Brain microvascular endothelial cell (primary cell): Measurements from ENCODE around the gene INSYN1.

Source experiments
- DNase-seq: peaks from one replicate; pipeline ENCODE4 v3.0.0-alpha.2; 2020
- H3K27ac ChIP-seq: fragments of 250-450 bp; sonication (Bioruptor Pico); 2 replicates; pipeline ENCODE4 v1.5.1; 2020; ENCODE audit warnings: mild to moderate bottlenecking, moderate library complexity
- H3K27me3 ChIP-seq: fragments of 250-450 bp; sonication (Bioruptor Pico); replicated peaks from 2 replicates; pipeline ENCODE4 v1.5.1; 2020; ENCODE audit warnings: mild to moderate bottlenecking
- H3K36me3 ChIP-seq: fragments of 250-450 bp; sonication (Bioruptor Pico); replicated peaks from 2 replicates; pipeline ENCODE4 v1.5.1; 2020; ENCODE audit warnings: mild to moderate bottlenecking
- H3K4me3 ChIP-seq: 2 replicates; pipeline ENCODE4 v1.5.1; 2011; ENCODE audit warnings: low read depth, mild to moderate bottlenecking, control low read depth, low read length, moderate library complexity
- in situ Hi-C: cut with HindIII; loops from 2 replicates; pipeline ENCODE4 v1.10.0; 2017; ENCODE audit warnings: low sequenced_read_pairs, low pct_ligation_motif_present
- TF ChIP-seq, protein P1 (sequence below): IDR thresholded peaks from 2 replicates; pipeline ENCODE4 v1.5.1; 2011; ENCODE audit warnings: low read depth, mild to moderate bottlenecking, moderate library complexity, low read length, control low read depth, inconsistent platforms; ENCODE audit errors: missing control alignments

The INSYN1 gene

GRCh38 chr15:73749533-73749932 lies 3.6 kb downstream of the INSYN1 start:
- H3K36me3 ChIP-seq, result no peaks in the 10 kb centered on the region
- TF ChIP-seq, protein P1, sequence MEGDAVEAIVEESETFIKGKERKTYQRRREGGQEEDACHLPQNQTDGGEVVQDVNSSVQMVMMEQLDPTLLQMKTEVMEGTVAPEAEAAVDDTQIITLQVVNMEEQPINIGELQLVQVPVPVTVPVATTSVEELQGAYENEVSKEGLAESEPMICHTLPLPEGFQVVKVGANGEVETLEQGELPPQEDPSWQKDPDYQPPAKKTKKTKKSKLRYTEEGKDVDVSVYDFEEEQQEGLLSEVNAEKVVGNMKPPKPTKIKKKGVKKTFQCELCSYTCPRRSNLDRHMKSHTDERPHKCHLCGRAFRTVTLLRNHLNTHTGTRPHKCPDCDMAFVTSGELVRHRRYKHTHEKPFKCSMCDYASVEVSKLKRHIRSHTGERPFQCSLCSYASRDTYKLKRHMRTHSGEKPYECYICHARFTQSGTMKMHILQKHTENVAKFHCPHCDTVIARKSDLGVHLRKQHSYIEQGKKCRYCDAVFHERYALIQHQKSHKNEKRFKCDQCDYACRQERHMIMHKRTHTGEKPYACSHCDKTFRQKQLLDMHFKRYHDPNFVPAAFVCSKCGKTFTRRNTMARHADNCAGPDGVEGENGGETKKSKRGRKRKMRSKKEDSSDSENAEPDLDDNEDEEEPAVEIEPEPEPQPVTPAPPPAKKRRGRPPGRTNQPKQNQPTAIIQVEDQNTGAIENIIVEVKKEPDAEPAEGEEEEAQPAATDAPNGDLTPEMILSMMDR, result no peak
- in situ Hi-C loops, result no loop called here
- DNase-seq, result no peak
- peaks cover 24% of the 10 kb centered on the region for H3K27me3 ChIP-seq
- H3K4me3 ChIP-seq, result no peak overlapping the region
- no peak overlapping the region for H3K27ac ChIP-seq

GRCh38 chr15:73748730-73749129 lies 4.4 kb downstream of the INSYN1 start:
- TF ChIP-seq, protein P1, result no peak
- Histone ChIP-seq H3K4me3 (no peak overlapping the region), H3K27ac (no peak overlapping the region), H3K36me3 (no peaks in the 10 kb centered on the region), H3K27me3 (peaks cover 24% of the 10 kb centered on the region)
- DNase-seq, result no peak
- in situ Hi-C loops, result no loop called here

DNA sequence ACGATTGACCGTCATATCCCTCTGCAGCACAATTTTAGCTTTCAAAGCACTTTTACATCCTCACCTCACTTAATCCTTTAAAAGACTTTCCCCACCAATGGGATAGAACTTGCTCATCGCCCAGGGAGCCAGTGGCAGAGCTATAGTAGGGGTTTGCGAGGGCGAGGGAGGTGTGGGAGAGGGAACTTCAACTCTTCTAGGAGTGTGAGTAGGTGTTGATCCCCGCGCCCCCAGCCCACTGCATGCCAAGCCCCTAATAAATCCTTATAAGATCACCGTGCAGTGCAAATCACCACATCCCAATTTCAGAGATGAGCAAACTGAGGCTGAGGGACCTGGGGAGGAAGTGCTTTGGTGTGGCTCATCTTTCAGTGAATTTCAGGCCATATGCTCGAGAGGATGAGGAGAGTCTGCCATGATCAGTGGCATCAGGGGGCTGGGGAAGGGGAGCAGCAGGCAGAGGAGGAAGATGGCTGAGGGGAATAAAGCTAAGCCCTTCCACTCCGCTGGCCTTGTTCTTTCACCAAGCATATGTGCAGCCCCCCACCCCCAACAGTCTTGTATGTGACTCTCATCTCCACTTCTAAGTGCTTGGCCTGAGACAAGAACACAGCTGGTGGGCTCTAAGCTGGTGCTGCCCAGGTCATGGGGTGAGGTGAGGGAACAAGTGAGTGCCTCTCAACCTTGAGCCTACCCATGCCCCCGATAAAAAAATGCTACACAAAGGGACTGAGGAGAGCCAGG lies 5.1 kb downstream of the INSYN1 start:
- H3K27ac ChIP-seq, result no peak overlapping the region
- in situ Hi-C loops, result no loop called here
- TF ChIP-seq, protein P1, result no peak
- H3K27me3 ChIP-seq, result peaks cover 20% of the 10 kb centered on the region
- DNase-seq, result no peak
- H3K4me3 ChIP-seq, result no peak overlapping the region
- H3K36me3 ChIP-seq, result no peaks in the 10 kb centered on the region

DNA sequence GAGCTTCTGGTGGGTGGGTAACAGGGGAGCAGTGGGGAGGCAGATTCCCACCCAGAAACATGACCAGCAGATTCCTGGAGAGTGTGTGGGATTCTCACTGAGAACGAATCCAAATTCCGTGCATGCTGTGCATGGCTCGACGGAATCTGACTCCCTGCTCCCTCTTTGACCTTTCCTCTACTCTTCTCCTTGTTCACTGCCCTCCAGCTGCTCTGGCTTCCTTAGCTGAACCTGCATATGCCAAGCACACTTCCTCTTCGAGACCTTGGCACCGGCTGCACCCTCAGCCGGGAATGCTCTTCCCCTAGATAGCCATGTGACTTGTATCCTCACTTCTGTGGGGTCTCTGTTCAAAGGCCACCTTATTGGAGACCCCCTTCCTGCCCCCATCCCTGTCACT lies 6.3 kb downstream of the INSYN1 start:
- in situ Hi-C loops, result no loop called here
- no peak overlapping the region for H3K4me3 ChIP-seq
- H3K36me3 ChIP-seq, result no peaks in the 10 kb centered on the region
- DNase-seq, result no peak
- H3K27ac ChIP-seq, result no peak overlapping the region
- TF ChIP-seq, protein P1, result no peak
- H3K27me3 ChIP-seq, result peaks cover 13% of the 10 kb centered on the region

DNA sequence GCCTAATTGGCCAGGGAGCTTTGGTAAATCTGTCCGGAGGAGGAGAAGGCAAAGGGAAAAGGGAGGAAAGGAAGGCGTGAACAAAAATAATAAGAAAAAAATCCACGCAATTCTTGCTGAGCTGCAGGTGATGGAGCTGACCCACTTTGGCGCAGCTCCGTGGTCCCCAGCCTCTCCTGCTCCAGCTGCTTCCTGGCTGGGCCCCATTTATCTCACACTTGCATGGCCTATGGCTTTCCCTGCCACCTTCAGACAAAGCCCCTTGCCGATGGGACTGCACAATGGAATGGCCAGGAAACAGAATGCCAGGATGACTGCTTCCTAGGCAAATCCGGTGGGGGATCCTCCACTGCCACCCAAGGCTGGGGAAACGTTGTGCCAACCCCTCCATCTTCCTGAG lies 6.9 kb downstream of the INSYN1 start:
- no peak for DNase-seq
- in situ Hi-C loops, result no loop called here
- TF ChIP-seq, protein P1, result no peak
- H3K4me3 ChIP-seq, result no peak overlapping the region
- H3K27me3 ChIP-seq, result peaks cover 11% of the 10 kb centered on the region
- H3K36me3 ChIP-seq, result no peaks in the 10 kb centered on the region
- no peak overlapping the region for H3K27ac ChIP-seq

DNA sequence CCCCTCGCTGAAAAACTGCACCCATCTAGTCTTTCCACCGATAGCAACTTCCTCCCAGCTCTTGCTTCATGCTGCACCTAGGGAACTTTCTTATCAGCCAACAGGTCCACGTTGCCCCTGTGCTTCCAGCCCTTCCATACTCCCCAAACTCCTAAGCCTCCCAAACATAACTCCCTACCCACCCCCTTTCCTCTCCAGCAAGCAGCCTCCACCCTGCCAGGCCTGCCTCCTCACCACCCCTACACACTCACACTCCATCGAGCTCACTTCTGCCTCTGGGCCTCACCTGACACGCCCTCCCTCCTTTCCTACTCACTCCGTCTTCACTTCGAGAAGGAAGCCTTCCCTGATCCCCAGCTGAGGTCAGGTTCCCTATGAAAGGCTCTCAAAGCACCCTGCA lies 8.1 kb downstream of the INSYN1 start:
- H3K36me3 ChIP-seq, result no peaks in the 10 kb centered on the region
- TF ChIP-seq, protein P1, result no peak
- H3K27ac ChIP-seq, result no peak overlapping the region
- in situ Hi-C loops, result no loop called here
- DNase-seq, result no peak
- H3K27me3 ChIP-seq, result peaks cover 6% of the 10 kb centered on the region
- no peak overlapping the region for H3K4me3 ChIP-seq
